Body of pancreas (tissue), 4 donors: ENCODE data around the gene ATP5IF1. TPM values are rescaled to one million over a fixed set of nuclear protein-coding genes. Genes with fewer than 3 reads are reported as not detected.

ENCODE experiments used
- ATAC-seq: fragments of 150-250 bp; one replicate; pipeline ENCODE4 v1.9.1; 2016
- DNase-seq, 4 donors: peaks; one replicate each; pipeline ENCODE4 v3.0.0-alpha.2; 2019
- H3K27ac ChIP-seq, 4 donors: fragments of 200-600 bp; sonication (generic); 1 replicate in 3 of 4; 2 replicates in 1 of 4; pipeline versions ENCODE4 v1.5.1 to v1.6.1; 2016 to 2019; ENCODE audit warnings: mild to moderate bottlenecking in 1 of 4, mixed read lengths in 1 of 4, moderate library complexity in 1 of 4
- H3K27me3 ChIP-seq, 2 donors: fragments of 200-600 bp; sonication (generic); one replicate each; pipeline ENCODE4 v1.6.0; 2016; ENCODE audit warnings: mild to moderate bottlenecking in 1 of 2
- H3K36me3 ChIP-seq, 2 donors: fragments of 200-600 bp; sonication (generic); replicated peaks in 1 of 2; 2 replicates each; pipeline ENCODE4 v1.5.1; 2016; ENCODE audit warnings: low read depth in 2 of 2; ENCODE audit not compliant: insufficient read depth in 1 of 2
- H3K4me1 ChIP-seq: fragments of 200-600 bp; sonication (generic); one replicate; pipeline ENCODE4 v1.6.0; 2016
- H3K4me3 ChIP-seq, 2 donors: fragments of 200-600 bp; sonication (generic); 1 replicate in 1 of 2; 2 replicates in 1 of 2; pipeline ENCODE4 v1.5.1; 2016 to 2019
- H3K9me3 ChIP-seq, 3 donors: fragments of 200-600 bp; sonication (generic); 1 replicate in 2 of 3; 2 replicates in 1 of 3; pipeline ENCODE4 v1.5.1; 2016
- POLR2A ChIP-seq, 3 donors: fragments of 450-650 bp; IDR thresholded peaks; one replicate each; pipeline ENCODE4 v1.6.1; 2016; ENCODE audit warnings: antibody characterized with exemption in 3 of 3, mild to moderate bottlenecking in 2 of 3
- WGBS, 2 donors: methylation state at CpG; one replicate each; pipeline ENCODE4 v1.1.5; 2017; 5-methylcytosine and 5-hydroxymethylcytosine counted together
- intact Hi-C: fragments of 100-400 bp; cut with DNase I; formaldehyde crosslinking; loops from one replicate; pipeline ENCODE4 v1.15.1; 2023
- total RNA-seq, 2 donors: library from RNA; depleted of rRNA; stranded (reverse); fragments of >200 nt; gene quantifications; one replicate each; pipeline ENCODE4 v1.1.0, GENCODE V29; 2016
- TF ChIP-seq, protein P1 (sequence below), 7 experiments: fragments of 450-650 bp in 4 of 7; fragments of 200-600 bp in 3 of 7; sonication (generic) in 3 of 7; IDR thresholded peaks; one replicate each; pipeline ENCODE4 v1.5.1; 2016 to 2019; ENCODE audit warnings: antibody characterized with exemption in 7 of 7

The ATP5IF1 gene
- total RNA-seq, 2 donors from 2014 or later, result 62.0 to 93.4 TPM

GRCh38 chr1:28241638-28242241, 5.8 kb downstream of the ATP5IF1 start:
- TF ChIP-seq, protein P1, sequence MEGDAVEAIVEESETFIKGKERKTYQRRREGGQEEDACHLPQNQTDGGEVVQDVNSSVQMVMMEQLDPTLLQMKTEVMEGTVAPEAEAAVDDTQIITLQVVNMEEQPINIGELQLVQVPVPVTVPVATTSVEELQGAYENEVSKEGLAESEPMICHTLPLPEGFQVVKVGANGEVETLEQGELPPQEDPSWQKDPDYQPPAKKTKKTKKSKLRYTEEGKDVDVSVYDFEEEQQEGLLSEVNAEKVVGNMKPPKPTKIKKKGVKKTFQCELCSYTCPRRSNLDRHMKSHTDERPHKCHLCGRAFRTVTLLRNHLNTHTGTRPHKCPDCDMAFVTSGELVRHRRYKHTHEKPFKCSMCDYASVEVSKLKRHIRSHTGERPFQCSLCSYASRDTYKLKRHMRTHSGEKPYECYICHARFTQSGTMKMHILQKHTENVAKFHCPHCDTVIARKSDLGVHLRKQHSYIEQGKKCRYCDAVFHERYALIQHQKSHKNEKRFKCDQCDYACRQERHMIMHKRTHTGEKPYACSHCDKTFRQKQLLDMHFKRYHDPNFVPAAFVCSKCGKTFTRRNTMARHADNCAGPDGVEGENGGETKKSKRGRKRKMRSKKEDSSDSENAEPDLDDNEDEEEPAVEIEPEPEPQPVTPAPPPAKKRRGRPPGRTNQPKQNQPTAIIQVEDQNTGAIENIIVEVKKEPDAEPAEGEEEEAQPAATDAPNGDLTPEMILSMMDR (IDR thresholded peaks at IDR 0.05), result no peak
- TF ChIP-seq POLR2A (IDR thresholded peaks at IDR 0.05), result no peak
- Histone ChIP-seq H3K27me3 (no peaks in the 10 kb centered on the region), H3K27ac (no peak overlapping the region), H3K4me1 (peaks cover 58% of the 10 kb centered on the region), H3K9me3 (no peaks in the 10 kb centered on the region), H3K4me3 (no peak overlapping the region), H3K36me3 (no peaks in the 10 kb centered on the region)
- no peak for ATAC-seq
- intact Hi-C loops, result loop anchor here (10.0 kb wide), 1 partner anchor 263 kb away; the partner anchor contains the start of gene RCC1
- 86 to 93% methylated on average over 10 of the region's 10 CpGs for WGBS, 2 donors
- DNase-seq, result no peak

DNA sequence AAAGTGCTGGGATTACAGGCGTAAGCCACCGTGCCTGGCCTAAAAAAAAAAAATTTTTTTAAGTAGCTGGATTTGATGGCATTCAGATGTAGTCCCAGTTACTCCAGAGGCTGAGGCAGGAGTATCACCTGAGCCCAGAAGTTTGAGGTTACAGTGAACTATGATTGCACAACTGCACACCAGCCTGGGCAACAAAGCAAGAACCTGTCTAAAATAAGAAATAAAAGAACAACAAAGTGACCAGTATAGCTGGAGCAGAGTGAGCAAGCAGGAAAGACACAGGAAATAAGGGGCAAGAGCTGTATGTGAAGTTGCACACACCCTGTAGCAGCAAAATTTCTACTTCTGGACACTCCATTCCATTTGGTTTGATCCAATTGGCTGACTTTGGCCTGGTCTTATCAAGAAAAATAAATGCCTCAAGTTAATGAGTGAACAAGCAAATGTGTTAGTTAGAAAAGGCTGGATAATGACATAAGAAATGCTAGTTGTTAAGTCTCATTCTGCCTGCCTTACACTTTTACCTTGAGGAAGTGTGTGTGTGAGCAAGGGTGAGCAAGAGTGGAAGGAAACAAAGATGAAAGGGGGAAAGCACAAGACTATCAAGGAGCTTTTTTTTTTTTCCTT, 7.9 kb downstream of the ATP5IF1 start:
- intact Hi-C loops, result loop anchor here (10.0 kb wide), 1 partner anchor 261 kb away; the partner anchor contains the start of gene RCC1
- Histone ChIP-seq H3K36me3 (no peaks in the 10 kb centered on the region), H3K27ac (peak overlapping the region; percentile 73 to 90 (median 74)), H3K27me3 (no peaks in the 10 kb centered on the region), H3K4me1 (peaks cover 54% of the 10 kb centered on the region), H3K9me3 (no peaks in the 10 kb centered on the region), H3K4me3 (no peak overlapping the region)
- WGBS, 2 donors, result 29 to 40% methylated on average over 2 of the region's 2 CpGs
- TF ChIP-seq POLR2A (IDR thresholded peaks at IDR 0.05), result peak in 1 of 3 donors; percentile 27
- TF ChIP-seq, protein P1 (IDR thresholded peaks at IDR 0.05), result peak in 1 of 7 experiments; percentile 5
- peak; percentile 17 for ATAC-seq
- DNase-seq, result peak; percentile 39 to 68 (median 63)

DNA sequence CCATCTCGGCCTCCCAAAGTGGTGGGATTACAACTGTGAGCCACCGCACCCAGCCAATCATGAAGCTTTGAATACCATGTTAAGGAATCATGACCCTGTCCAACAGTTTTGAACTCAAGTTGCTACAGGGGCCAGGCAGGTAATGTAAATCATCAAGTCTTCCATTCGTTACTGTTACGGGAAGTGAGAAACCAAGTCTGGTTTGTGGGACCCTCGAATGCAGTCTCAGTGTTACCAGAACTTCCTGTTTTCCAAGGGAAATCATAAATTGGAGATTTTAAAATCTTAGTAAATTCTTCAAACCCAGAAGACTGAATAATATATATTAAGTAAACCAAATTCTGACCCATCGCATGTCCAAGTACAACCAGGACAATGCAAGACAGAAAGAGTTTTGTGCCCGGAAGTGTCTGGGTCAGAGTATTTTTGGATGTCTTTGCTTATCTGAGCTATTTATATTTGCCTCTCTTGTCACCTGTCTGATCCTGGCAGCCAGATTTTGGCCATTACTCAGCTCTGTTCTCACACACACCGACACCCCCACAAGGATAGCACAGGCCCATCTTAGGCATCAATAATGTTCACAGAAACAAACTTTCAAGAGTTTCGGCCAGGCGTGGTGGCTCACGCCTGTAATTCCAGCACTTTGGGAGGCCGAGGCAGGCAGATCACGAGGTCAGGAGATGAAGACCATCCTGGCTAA, 8.8 kb downstream of the ATP5IF1 start:
- Histone ChIP-seq H3K27me3 (no peaks in the 10 kb centered on the region), H3K27ac (peak overlapping the region; percentile 73 to 90 (median 74)), H3K4me1 (peaks cover 63% of the 10 kb centered on the region), H3K4me3 (no peak overlapping the region), H3K36me3 (no peaks in the 10 kb centered on the region), H3K9me3 (no peaks in the 10 kb centered on the region)
- intact Hi-C loops, result loop anchor here (10.0 kb wide), 1 partner anchor 260 kb away; the partner anchor contains the start of gene RCC1
- no peak for ATAC-seq
- no peak for DNase-seq
- WGBS, 2 donors, result 61 to 67% methylated on average over 13 of the region's 13 CpGs
- TF ChIP-seq POLR2A (IDR thresholded peaks at IDR 0.05), result no peak
- TF ChIP-seq, protein P1 (IDR thresholded peaks at IDR 0.05), result no peak

DNA sequence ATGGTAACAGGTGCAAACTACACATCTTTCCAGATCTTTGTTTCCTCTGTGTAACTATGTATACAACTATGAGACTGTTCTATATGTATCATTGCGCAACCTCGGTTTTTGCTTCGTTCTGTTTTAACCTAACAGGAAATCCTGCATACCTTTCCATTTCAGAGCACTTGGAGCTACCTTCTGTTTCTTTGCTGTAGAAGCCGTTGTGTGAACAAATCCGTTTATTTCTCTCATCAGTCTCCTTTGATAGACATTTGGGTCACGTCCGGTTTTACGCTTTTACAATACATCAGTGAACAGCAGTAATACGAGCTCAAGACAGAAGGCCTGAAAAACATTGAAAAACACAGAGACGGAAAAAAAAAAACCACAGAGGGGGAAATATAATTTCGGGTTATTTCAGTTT, 10.5 kb downstream of the ATP5IF1 start:
- Histone ChIP-seq H3K9me3 (no peaks in the 10 kb centered on the region), H3K27me3 (no peaks in the 10 kb centered on the region), H3K36me3 (no peaks in the 10 kb centered on the region), H3K27ac (peak overlapping the region; percentile 59 to 90 (median 85)), H3K4me3 (peak overlapping the region in 1 of 2 donors; percentile 32), H3K4me1 (peaks cover 71% of the 10 kb centered on the region)
- ATAC-seq (no peak), DNase-seq (peak in 2 of 4 donors; percentile 43 to 68)
- WGBS, 2 donors, result 1 to 4% methylated on average over 11 of the region's 11 CpGs
- intact Hi-C loops, result loop anchor here (10.0 kb wide), 1 partner anchor 258 kb away; the partner anchor contains the start of gene RCC1
- TF ChIP-seq POLR2A (IDR thresholded peaks at IDR 0.05), result no peak
- TF ChIP-seq, protein P1 (IDR thresholded peaks at IDR 0.05), result no peak
